Stomach smooth muscle (tissue), 2 donors: ENCODE results near the gene TWIST1.

Experiments used
- H3K27ac ChIP-seq: one replicate; pipeline ENCODE4 v1.7.0; 2013; ENCODE audit warnings: mild to moderate bottlenecking, low read length, inconsistent platforms
- H3K27me3 ChIP-seq, 2 donors: one replicate each; pipeline ENCODE4 v1.7.0; 2013; ENCODE audit warnings: low read length in 2 of 2; ENCODE audit not compliant: insufficient read depth in 2 of 2, control insufficient read depth in 1 of 2
- H3K36me3 ChIP-seq, 2 donors: one replicate each; pipeline ENCODE4 v1.7.0; 2013; ENCODE audit warnings: low read length in 2 of 2; ENCODE audit not compliant: control insufficient read depth in 2 of 2, insufficient read depth in 2 of 2
- H3K4me1 ChIP-seq: one replicate; pipeline ENCODE4 v1.7.0; 2013; ENCODE audit warnings: low read length; ENCODE audit not compliant: control insufficient read depth, insufficient read depth
- H3K4me3 ChIP-seq, 2 donors: one replicate each; pipeline ENCODE4 v1.7.0; 2013; ENCODE audit warnings: low read length in 2 of 2
- H3K9ac ChIP-seq, 2 donors: one replicate each; pipeline ENCODE4 v1.7.0; 2013; ENCODE audit warnings: low read length in 2 of 2, mild to moderate bottlenecking in 1 of 2
- H3K9me3 ChIP-seq, 2 donors: one replicate each; pipeline ENCODE4 v1.7.0; 2013; ENCODE audit warnings: low read length in 2 of 2; ENCODE audit not compliant: control insufficient read depth in 2 of 2
- donor health status: healthy.
- donor health status: Pancreatic carcinoma.

Gene TWIST1

GRCh38 chr7:19121977-19122588, 4.6 kb upstream of the TWIST1 start:
- H3K27me3 ChIP-seq = peaks cover 20 to 45% of the 10 kb centered on the region in 2 donors
- H3K4me1 ChIP-seq = no peaks in the 10 kb centered on the region
- H3K36me3 ChIP-seq = no peaks in the 10 kb centered on the region

GRCh38 chr7:19119870-19120486, 2.5 kb upstream of the TWIST1 start:
- Histone ChIP-seq H3K9ac (no peak overlapping the region), H3K4me3 (no peak overlapping the region), H3K4me1 (peaks cover 10% of the 10 kb centered on the region), H3K27me3 (peaks cover 33 to 62% of the 10 kb centered on the region in 2 donors), H3K9me3 (no peaks in the 10 kb centered on the region), H3K27ac (no peak overlapping the region), H3K36me3 (no peaks in the 10 kb centered on the region)

More at GRCh38 chr7:19121977-19122588, 4.6 kb upstream of the TWIST1 start:
- Histone ChIP-seq H3K4me3 (no peak overlapping the region), H3K9me3 (no peaks in the 10 kb centered on the region), H3K9ac (no peak overlapping the region), H3K27ac (no peak overlapping the region)

- H3K4me1 ChIP-seq = peaks cover 10% of the 10 kb centered on the region
- no peak overlapping the region for H3K27ac ChIP-seq
- no peaks in the 10 kb centered on the region for H3K9me3 ChIP-seq
- peaks cover 36 to 68% of the 10 kb centered on the region in 2 donors for H3K27me3 ChIP-seq
- no peaks in the 10 kb centered on the region for H3K36me3 ChIP-seq
- H3K4me3 ChIP-seq = no peak overlapping the region
- H3K9ac ChIP-seq = no peak overlapping the region
Observed at GRCh38 chr7:19119372-19119771, 1.9 kb upstream of the TWIST1 start.

GRCh38 chr7:19118636-19119371, 1.4 kb upstream of the TWIST1 start:
- Histone ChIP-seq H3K4me3 (peak overlapping the region in 1 of 2 donors; percentile 76), H3K9me3 (no peaks in the 10 kb centered on the region), H3K27ac (no peak overlapping the region), H3K36me3 (no peaks in the 10 kb centered on the region), H3K9ac (no peak overlapping the region), H3K4me1 (peaks cover 10% of the 10 kb centered on the region), H3K27me3 (peaks cover 39 to 68% of the 10 kb centered on the region in 2 donors)

GRCh38 chr7:19117870-19118608, 603 bp upstream of the TWIST1 start:
- H3K4me1 ChIP-seq = peaks cover 10% of the 10 kb centered on the region
- no peak overlapping the region for H3K27ac ChIP-seq
- no peaks in the 10 kb centered on the region for H3K36me3 ChIP-seq
- peaks cover 39 to 75% of the 10 kb centered on the region in 2 donors for H3K27me3 ChIP-seq
- no peak overlapping the region for H3K9ac ChIP-seq
- peak overlapping the region; percentile 25 to 76 for H3K4me3 ChIP-seq
- no peaks in the 10 kb centered on the region for H3K9me3 ChIP-seq

GRCh38 chr7:19116121-19117090, 1.0 kb downstream of the TWIST1 start:
- Histone ChIP-seq H3K4me3 (peak overlapping the region; percentile 55 to 76), H3K9ac (no peak overlapping the region), H3K36me3 (no peaks in the 10 kb centered on the region), H3K9me3 (no peaks in the 10 kb centered on the region), H3K27ac (no peak overlapping the region), H3K4me1 (peaks cover 14% of the 10 kb centered on the region), H3K27me3 (peaks cover 52 to 92% of the 10 kb centered on the region in 2 donors)

- Histone ChIP-seq H3K9me3 (no peaks in the 10 kb centered on the region), H3K9ac (no peak overlapping the region), H3K27ac (no peak overlapping the region), H3K27me3 (peaks cover 61 to 90% of the 10 kb centered on the region in 2 donors), H3K36me3 (no peaks in the 10 kb centered on the region), H3K4me3 (no peak overlapping the region), H3K4me1 (peaks cover 14% of the 10 kb centered on the region)
Observed at GRCh38 chr7:19114551-19114855, 2.9 kb downstream of the TWIST1 start.

- Histone ChIP-seq H3K4me3 (no peak overlapping the region), H3K27ac (no peak overlapping the region), H3K27me3 (peaks cover 61 to 89% of the 10 kb centered on the region in 2 donors)
Observed at GRCh38 chr7:19113855-19114550, 3.4 kb downstream of the TWIST1 start.

GRCh38 chr7:19113002-19113350, 4.5 kb downstream of the TWIST1 start:
- peaks cover 63 to 89% of the 10 kb centered on the region in 2 donors for H3K27me3 ChIP-seq
- H3K9ac ChIP-seq = no peak overlapping the region
- H3K4me1 ChIP-seq = peaks cover 20% of the 10 kb centered on the region
- H3K4me3 ChIP-seq = no peak overlapping the region
- no peak overlapping the region for H3K27ac ChIP-seq
- no peaks in the 10 kb centered on the region for H3K36me3 ChIP-seq
- no peaks in the 10 kb centered on the region for H3K9me3 ChIP-seq

More at GRCh38 chr7:19113855-19114550, 3.4 kb downstream of the TWIST1 start:
- H3K9me3 ChIP-seq = no peaks in the 10 kb centered on the region
- H3K9ac ChIP-seq = no peak overlapping the region
- no peaks in the 10 kb centered on the region for H3K36me3 ChIP-seq
- peaks cover 14% of the 10 kb centered on the region for H3K4me1 ChIP-seq
